ENCODE measurements around the gene ARR3.

Gene ARR3

DNA sequence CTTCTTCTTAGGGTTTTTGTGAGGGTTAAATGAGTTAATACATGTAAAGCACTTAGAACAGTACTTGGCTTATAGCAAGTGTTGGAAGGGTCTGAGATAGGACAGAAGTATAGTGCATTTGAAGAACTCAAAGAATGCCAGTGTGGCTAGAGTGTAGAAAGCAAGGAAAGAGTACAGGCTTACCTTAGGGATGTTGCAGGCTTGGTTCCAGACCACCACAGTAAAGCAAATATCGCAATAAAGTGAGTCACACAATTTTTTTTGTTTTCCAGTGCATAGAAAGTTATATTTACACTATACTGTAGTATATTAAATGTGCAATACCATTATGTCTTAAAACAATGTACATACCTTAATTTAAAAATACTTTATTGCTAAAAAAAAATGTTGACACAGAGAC, 63.0 kb downstream of the ARR3 start:
- H3K4me3 ChIP-seq (replicated peaks; ENCODE audit: low read depth, low read length) = no peak overlapping the region
- no peak for DNase-seq (ENCODE audit: extremely low read depth, low read depth)
- TF ChIP-seq CTCF (IDR thresholded peaks at IDR 0.05; ENCODE audit: low read depth, low read length, missing control alignments) = no peak
